ENCODE results near the gene TANC1. TPM values are rescaled to one million over a fixed set of nuclear protein-coding genes. Genes with fewer than 3 reads are reported as not detected.

TANC1 gene
- total and polyA plus RNA-seq, 7 experiments from 2014 or later: 0.13 to 0.39 (median 0.22) TPM; not detected in 1

DNA sequence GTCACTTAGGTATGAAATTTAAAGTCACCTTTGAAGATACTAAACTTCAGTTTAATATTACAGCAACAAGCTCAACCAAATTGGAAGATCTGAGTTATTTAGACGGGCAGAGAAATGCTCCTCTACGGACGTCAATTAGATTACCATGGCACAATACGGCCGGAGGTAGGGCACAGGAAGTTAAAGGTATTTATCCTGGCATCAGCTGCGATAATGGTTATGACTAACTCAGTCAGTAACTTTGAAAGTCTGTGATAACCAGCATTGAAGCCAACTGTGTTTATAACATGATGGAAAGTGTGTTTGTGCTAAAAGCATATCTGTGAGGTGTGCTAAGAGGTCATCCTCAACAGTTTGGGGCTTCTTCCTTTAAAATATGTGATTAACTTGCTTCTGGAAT is 200.7 kb downstream of the TANC1 start:
- intact Hi-C loops (cut with micrococcal nuclease): no loop called here

DNA sequence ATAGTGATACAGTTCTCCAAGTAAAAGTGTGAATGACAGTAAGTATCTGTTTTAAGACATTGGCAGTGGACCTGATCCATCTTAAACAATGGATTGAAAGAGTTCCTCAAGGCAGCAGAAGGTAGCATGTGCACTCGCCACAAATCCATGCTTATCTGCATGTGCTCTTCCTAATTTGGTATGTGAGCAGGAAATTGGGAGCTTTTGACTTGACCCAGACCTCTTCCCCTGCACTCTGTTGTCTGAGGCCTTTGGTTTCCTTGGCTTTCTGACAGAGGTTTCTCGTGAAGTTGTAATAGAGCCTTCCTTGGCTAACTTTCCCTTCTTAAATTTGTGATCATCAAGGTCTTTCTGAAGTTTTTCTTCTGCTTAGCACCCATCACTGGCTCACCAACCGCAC is 204.0 kb downstream of the TANC1 start:
- Mint-ChIP-seq H3K27ac (no peak overlapping the region), H3K4me1 (peaks cover 0 to 2% (median under 1%) of the 10 kb centered on the region in 7 donors), H3K4me3 (no peak overlapping the region), H3K27me3 (no peaks in the 10 kb centered on the region), H3K9me3 (no peaks in the 10 kb centered on the region), H3K36me3 (no peaks in the 10 kb centered on the region)
- ChIA-PET CTCF (no interaction called here), POLR2A (no interaction called here)
- no peak for DNase-seq
- no peaks in the 10 kb centered on the region for H3K36me3 ChIP-seq (ENCODE audit: control insufficient read depth in 2 of 3, insufficient read depth in 3 of 3, low read length in 3 of 3)
- no peaks in the 10 kb centered on the region for H3K9me3 ChIP-seq (ENCODE audit: control insufficient read depth in 2 of 3, low read length in 3 of 3)
- no peak overlapping the region for H3K27ac ChIP-seq (ENCODE audit: low read depth, low read length)
- no peaks in the 10 kb centered on the region for H3K4me1 ChIP-seq (ENCODE audit: control insufficient read depth in 2 of 2, insufficient read depth in 2 of 2, low read length in 2 of 2)
- no peak overlapping the region for H3K4me3 ChIP-seq (ENCODE audit: low read length)
- no peak for ATAC-seq
- intact Hi-C loops (cut with micrococcal nuclease): no loop called here
- H3K27me3 ChIP-seq (ENCODE audit: control insufficient read depth in 2 of 2, insufficient read depth in 2 of 2, low read length in 2 of 2): no peaks in the 10 kb centered on the region

More for the DNA sequence above, 200.7 kb downstream of the TANC1 start:
- H3K36me3 ChIP-seq (ENCODE audit: control insufficient read depth in 2 of 3, insufficient read depth in 3 of 3, low read length in 3 of 3): no peaks in the 10 kb centered on the region
- no peaks in the 10 kb centered on the region for H3K27me3 ChIP-seq (ENCODE audit: control insufficient read depth in 2 of 2, insufficient read depth in 2 of 2, low read length in 2 of 2)
- no peaks in the 10 kb centered on the region for H3K9me3 ChIP-seq (ENCODE audit: control insufficient read depth in 2 of 3, low read length in 3 of 3)
- DNase-seq: no peak
- Mint-ChIP-seq H3K4me1 (peaks cover 0 to 2% (median 0%) of the 10 kb centered on the region in 7 donors), H3K36me3 (no peaks in the 10 kb centered on the region), H3K27ac (no peak overlapping the region), H3K4me3 (no peak overlapping the region), H3K9me3 (no peaks in the 10 kb centered on the region), H3K27me3 (no peaks in the 10 kb centered on the region)
- CTCF ChIA-PET: interaction anchor here (0.5 kb wide), 1 partner anchor 51 kb away, joined by 4 read pairs; no protein-coding TSS in a partner anchor
- POLR2A ChIA-PET: interaction anchor here (0.7 kb wide), 1 partner anchor 17 kb away, joined by 3 read pairs; no protein-coding TSS in a partner anchor
- no peak overlapping the region for H3K27ac ChIP-seq (ENCODE audit: low read depth, low read length)
- ATAC-seq: no peak
- no peaks in the 10 kb centered on the region for H3K4me1 ChIP-seq (ENCODE audit: control insufficient read depth in 2 of 2, insufficient read depth in 2 of 2, low read length in 2 of 2)
- no peak overlapping the region for H3K4me3 ChIP-seq (ENCODE audit: low read length)

DNA sequence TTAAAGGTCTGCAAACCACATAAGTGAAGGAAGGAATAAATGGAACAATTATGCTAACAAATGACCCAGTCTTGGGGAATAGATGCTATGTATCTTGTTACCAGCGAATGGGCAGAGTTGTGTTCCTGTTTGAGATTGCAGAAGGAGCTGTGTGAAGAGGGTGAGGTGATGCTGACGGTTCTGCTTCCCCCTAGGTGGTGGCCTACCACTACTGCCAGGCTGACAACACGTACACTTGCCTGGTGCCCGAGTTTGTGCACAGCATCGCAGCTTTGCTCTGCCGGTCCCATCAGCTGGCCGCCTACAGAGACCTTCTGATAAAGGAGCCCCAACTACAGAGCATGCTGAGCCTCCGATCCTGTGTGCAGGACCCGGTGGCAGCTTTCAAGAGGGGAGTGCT is 206.3 kb downstream of the TANC1 start:
- Mint-ChIP-seq H3K27me3 (no peaks in the 10 kb centered on the region), H3K4me3 (no peak overlapping the region), H3K27ac (no peak overlapping the region), H3K36me3 (no peaks in the 10 kb centered on the region), H3K4me1 (peaks cover 0 to 13% (median 7%) of the 10 kb centered on the region in 7 donors), H3K9me3 (no peaks in the 10 kb centered on the region)
- Histone ChIP-seq H3K4me1 (ENCODE audit: control insufficient read depth in 2 of 2, insufficient read depth in 2 of 2, low read length in 2 of 2) (no peaks in the 10 kb centered on the region), H3K36me3 (ENCODE audit: control insufficient read depth in 2 of 3, insufficient read depth in 3 of 3, low read length in 3 of 3) (no peaks in the 10 kb centered on the region), H3K4me3 (ENCODE audit: low read length) (no peak overlapping the region), H3K27me3 (ENCODE audit: control insufficient read depth in 2 of 2, insufficient read depth in 2 of 2, low read length in 2 of 2) (no peaks in the 10 kb centered on the region), H3K27ac (ENCODE audit: low read depth, low read length) (no peak overlapping the region), H3K9me3 (ENCODE audit: control insufficient read depth in 2 of 3, low read length in 3 of 3) (no peaks in the 10 kb centered on the region)
- CTCF ChIA-PET: no interaction called here
- DNase-seq (no peak), ATAC-seq (no peak)
- intact Hi-C loops (cut with micrococcal nuclease): no loop called here
- POLR2A ChIA-PET: interaction anchor here (0.6 kb wide), 1 partner anchor 138 kb away, joined by 3 read pairs; no protein-coding TSS in a partner anchor

DNA sequence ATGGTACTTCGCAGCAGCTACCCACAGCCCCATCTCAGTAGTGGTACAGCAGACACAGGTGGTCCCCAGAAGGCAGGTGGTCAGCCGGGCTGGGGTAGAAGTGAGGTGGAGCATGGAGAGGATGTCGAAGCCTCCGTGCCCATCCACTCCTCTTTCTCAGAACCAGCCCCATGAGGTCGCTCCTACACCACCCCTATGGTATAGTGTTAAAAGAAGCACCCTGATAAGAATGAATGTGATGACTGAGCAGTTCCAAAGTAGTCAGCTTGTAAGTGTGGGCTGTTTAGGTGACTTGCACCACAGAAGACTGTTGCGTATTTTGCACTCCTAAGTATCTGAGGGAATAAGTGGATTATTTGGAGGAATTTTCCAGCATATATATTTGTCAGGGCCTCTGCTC is 206.7 kb downstream of the TANC1 start:
- no peaks in the 10 kb centered on the region for H3K9me3 ChIP-seq (ENCODE audit: control insufficient read depth in 2 of 3, low read length in 3 of 3)
- H3K27ac ChIP-seq (ENCODE audit: low read depth, low read length): no peak overlapping the region
- peaks cover 0 to 13% (median 7%) of the 10 kb centered on the region in 7 donors for H3K4me1 Mint-ChIP-seq
- no peaks in the 10 kb centered on the region for H3K27me3 Mint-ChIP-seq
- DNase-seq (no peak), ATAC-seq (no peak)
- ChIA-PET POLR2A (interaction anchor here (0.6 kb wide), 1 partner anchor 138 kb away, joined by 3 read pairs; no protein-coding TSS in a partner anchor), CTCF (no interaction called here)
- H3K27ac Mint-ChIP-seq: no peak overlapping the region
- no peak overlapping the region for H3K4me3 Mint-ChIP-seq
- no peaks in the 10 kb centered on the region for H3K27me3 ChIP-seq (ENCODE audit: control insufficient read depth in 2 of 2, insufficient read depth in 2 of 2, low read length in 2 of 2)
- no peaks in the 10 kb centered on the region for H3K36me3 ChIP-seq (ENCODE audit: control insufficient read depth in 2 of 3, insufficient read depth in 3 of 3, low read length in 3 of 3)
- H3K4me1 ChIP-seq (ENCODE audit: control insufficient read depth in 2 of 2, insufficient read depth in 2 of 2, low read length in 2 of 2): no peaks in the 10 kb centered on the region
- H3K36me3 Mint-ChIP-seq: no peaks in the 10 kb centered on the region
- intact Hi-C loops (cut with micrococcal nuclease): no loop called here
- no peak overlapping the region for H3K4me3 ChIP-seq (ENCODE audit: low read length)
- H3K9me3 Mint-ChIP-seq: no peaks in the 10 kb centered on the region

DNA sequence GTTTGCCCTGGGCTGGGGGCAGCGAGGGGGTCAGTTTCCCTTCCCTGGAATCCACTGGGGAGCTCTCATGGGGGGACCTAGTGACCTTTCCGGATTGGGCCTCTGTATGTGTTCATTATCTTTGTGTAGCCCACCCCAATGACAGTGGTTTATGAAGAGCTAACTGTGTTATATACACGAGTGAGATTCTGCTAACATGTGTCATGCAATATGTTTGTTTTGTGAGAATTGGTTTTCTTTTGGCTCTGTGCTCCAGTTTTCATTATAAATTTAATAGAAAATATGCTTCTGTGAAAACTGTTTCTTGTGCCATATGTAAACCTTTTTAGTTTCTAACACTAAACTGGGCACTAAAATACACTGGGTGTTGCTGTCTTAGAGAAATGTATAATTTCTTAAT is 207.5 kb downstream of the TANC1 start:
- no peaks in the 10 kb centered on the region for H3K9me3 Mint-ChIP-seq
- no peaks in the 10 kb centered on the region for H3K4me1 ChIP-seq (ENCODE audit: control insufficient read depth in 2 of 2, insufficient read depth in 2 of 2, low read length in 2 of 2)
- no peak overlapping the region for H3K27ac ChIP-seq (ENCODE audit: low read depth, low read length)
- intact Hi-C loops (cut with micrococcal nuclease): no loop called here
- ATAC-seq: no peak
- H3K4me3 ChIP-seq (ENCODE audit: low read length): no peak overlapping the region
- no peaks in the 10 kb centered on the region for H3K27me3 Mint-ChIP-seq
- H3K27ac Mint-ChIP-seq: no peak overlapping the region
- H3K36me3 Mint-ChIP-seq: no peaks in the 10 kb centered on the region
- DNase-seq: no peak
- peaks cover 0 to 13% (median 7%) of the 10 kb centered on the region in 7 donors for H3K4me1 Mint-ChIP-seq
- no peaks in the 10 kb centered on the region for H3K36me3 ChIP-seq (ENCODE audit: control insufficient read depth in 2 of 3, insufficient read depth in 3 of 3, low read length in 3 of 3)
- H3K27me3 ChIP-seq (ENCODE audit: control insufficient read depth in 2 of 2, insufficient read depth in 2 of 2, low read length in 2 of 2): no peaks in the 10 kb centered on the region
- H3K9me3 ChIP-seq (ENCODE audit: control insufficient read depth in 2 of 3, low read length in 3 of 3): no peaks in the 10 kb centered on the region
- CTCF ChIA-PET: interaction anchor here (1.4 kb wide), 1 partner anchor 13 kb away, joined by 3 read pairs; no protein-coding TSS in a partner anchor
- no peak overlapping the region for H3K4me3 Mint-ChIP-seq
- POLR2A ChIA-PET: no interaction called here

DNA sequence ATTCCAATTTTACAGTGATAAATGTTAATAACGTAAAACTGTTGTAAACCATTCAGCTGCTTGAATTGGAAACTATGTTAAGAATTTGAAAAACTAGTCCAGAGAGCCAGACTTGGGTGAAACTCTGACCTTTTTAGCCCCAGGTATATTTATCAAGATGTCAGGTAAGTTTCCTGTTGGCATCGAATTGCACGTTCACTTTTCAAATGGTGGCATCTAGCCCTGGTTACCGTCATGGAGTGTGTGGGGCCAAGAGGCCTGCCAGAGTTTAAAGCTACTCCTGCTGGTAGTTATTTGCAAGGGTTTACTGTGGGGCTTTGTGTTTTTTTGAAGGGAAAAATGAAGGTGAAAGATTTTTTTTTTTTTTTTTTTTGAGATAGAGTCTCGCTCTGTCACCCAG is 208.1 kb downstream of the TANC1 start:
- DNase-seq (no peak), ATAC-seq (no peak)
- H3K36me3 ChIP-seq (ENCODE audit: control insufficient read depth in 2 of 3, insufficient read depth in 3 of 3, low read length in 3 of 3): no peaks in the 10 kb centered on the region
- H3K27me3 ChIP-seq (ENCODE audit: control insufficient read depth in 2 of 2, insufficient read depth in 2 of 2, low read length in 2 of 2): no peaks in the 10 kb centered on the region
- H3K9me3 ChIP-seq (ENCODE audit: control insufficient read depth in 2 of 3, low read length in 3 of 3): no peaks in the 10 kb centered on the region
- ChIA-PET POLR2A (no interaction called here), CTCF (interaction anchor here (1.4 kb wide), 1 partner anchor 13 kb away, joined by 3 read pairs; no protein-coding TSS in a partner anchor)
- no peaks in the 10 kb centered on the region for H3K4me1 ChIP-seq (ENCODE audit: control insufficient read depth in 2 of 2, insufficient read depth in 2 of 2, low read length in 2 of 2)
- H3K27ac Mint-ChIP-seq: no peak overlapping the region
- no peak overlapping the region for H3K27ac ChIP-seq (ENCODE audit: low read depth, low read length)
- H3K4me3 ChIP-seq (ENCODE audit: low read length): no peak overlapping the region
- no peaks in the 10 kb centered on the region for H3K9me3 Mint-ChIP-seq
- H3K27me3 Mint-ChIP-seq: peaks cover 0 to under 1% (median 0%) of the 10 kb centered on the region in 5 donors
- peaks cover 0 to 13% (median 7%) of the 10 kb centered on the region in 7 donors for H3K4me1 Mint-ChIP-seq
- no peak overlapping the region for H3K4me3 Mint-ChIP-seq
- intact Hi-C loops (cut with micrococcal nuclease): no loop called here
- no peaks in the 10 kb centered on the region for H3K36me3 Mint-ChIP-seq

DNA sequence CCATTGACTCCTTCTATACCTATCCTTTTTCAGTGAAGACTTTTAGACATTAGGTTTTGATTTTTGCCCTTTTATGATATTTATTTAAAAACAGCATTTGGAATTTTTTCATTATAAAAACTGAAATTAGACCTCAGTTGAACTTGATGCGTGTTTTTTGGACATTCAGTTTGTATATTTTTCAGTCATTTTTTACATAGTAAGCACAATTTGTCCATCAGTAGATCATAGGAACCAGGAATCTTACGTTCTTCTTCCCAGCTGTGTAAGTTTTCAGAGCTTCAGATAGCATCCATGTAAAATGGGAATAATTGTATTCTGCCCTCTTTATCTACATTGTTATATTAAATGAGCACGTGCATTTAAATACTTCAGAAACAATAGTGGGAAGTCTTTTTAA is 208.9 kb downstream of the TANC1 start:
- Mint-ChIP-seq H3K27ac (no peak overlapping the region), H3K36me3 (no peaks in the 10 kb centered on the region), H3K27me3 (peaks cover 0 to 2% (median 0%) of the 10 kb centered on the region in 5 donors), H3K9me3 (no peaks in the 10 kb centered on the region), H3K4me1 (peaks cover 0 to 13% (median 7%) of the 10 kb centered on the region in 7 donors), H3K4me3 (no peak overlapping the region)
- ChIA-PET CTCF (no interaction called here), POLR2A (no interaction called here)
- Histone ChIP-seq H3K4me3 (ENCODE audit: low read length) (no peak overlapping the region), H3K9me3 (ENCODE audit: control insufficient read depth in 2 of 3, low read length in 3 of 3) (no peaks in the 10 kb centered on the region), H3K27ac (ENCODE audit: low read depth, low read length) (no peak overlapping the region), H3K36me3 (ENCODE audit: control insufficient read depth in 2 of 3, insufficient read depth in 3 of 3, low read length in 3 of 3) (no peaks in the 10 kb centered on the region), H3K27me3 (ENCODE audit: control insufficient read depth in 2 of 2, insufficient read depth in 2 of 2, low read length in 2 of 2) (no peaks in the 10 kb centered on the region), H3K4me1 (ENCODE audit: control insufficient read depth in 2 of 2, insufficient read depth in 2 of 2, low read length in 2 of 2) (no peaks in the 10 kb centered on the region)
- no peak for ATAC-seq
- intact Hi-C loops (cut with micrococcal nuclease): no loop called here
- no peak for DNase-seq

Data from naive thymus-derived CD4-positive, alpha-beta T cell (primary cell).